ENCODE results near the gene APBA1.

Gene APBA1

GRCh38 chr9:69620731-69621130, 51.4 kb downstream of the APBA1 start:
- TF ChIP-seq CTCF (IDR thresholded peaks at IDR 0.05), result no peak

- no peak for TF ChIP-seq CTCF (IDR thresholded peaks at IDR 0.05)
Measured at GRCh38 chr9:69619233-69619632, 52.9 kb downstream of the APBA1 start.

GRCh38 chr9:69617006-69617405, 55.2 kb downstream of the APBA1 start:
- TF ChIP-seq CTCF (IDR thresholded peaks at IDR 0.05), result no peak

DNA sequence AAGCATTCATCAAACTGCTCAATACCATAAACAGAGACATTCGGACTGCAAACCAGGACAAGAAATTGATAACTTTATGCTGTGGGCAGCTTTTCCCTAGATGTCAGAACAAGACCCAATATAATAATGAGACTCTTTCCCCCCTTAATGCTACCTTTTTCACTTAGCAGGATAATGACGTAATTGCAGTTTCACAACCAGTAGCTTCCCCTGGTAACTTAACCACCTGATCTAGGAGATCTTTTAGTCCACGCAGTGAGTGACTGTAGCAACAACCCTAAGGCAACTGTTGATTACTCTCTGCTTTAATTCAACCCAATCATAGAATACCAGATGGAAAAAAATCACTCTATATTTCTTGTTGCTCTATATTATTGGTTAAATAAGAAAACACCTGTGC, 56.3 kb downstream of the APBA1 start:
- no peak for TF ChIP-seq CTCF (IDR thresholded peaks at IDR 0.05)

- TF ChIP-seq CTCF (IDR thresholded peaks at IDR 0.05), result no peak
Measured at GRCh38 chr9:69611221-69611620, 61.0 kb downstream of the APBA1 start.

- no peak for TF ChIP-seq CTCF (IDR thresholded peaks at IDR 0.05)
Measured at GRCh38 chr9:69609156-69609555, 63.0 kb downstream of the APBA1 start.

- TF ChIP-seq CTCF (IDR thresholded peaks at IDR 0.05), result no peak
Measured at GRCh38 chr9:69606089-69606488, 66.1 kb downstream of the APBA1 start.

DNA sequence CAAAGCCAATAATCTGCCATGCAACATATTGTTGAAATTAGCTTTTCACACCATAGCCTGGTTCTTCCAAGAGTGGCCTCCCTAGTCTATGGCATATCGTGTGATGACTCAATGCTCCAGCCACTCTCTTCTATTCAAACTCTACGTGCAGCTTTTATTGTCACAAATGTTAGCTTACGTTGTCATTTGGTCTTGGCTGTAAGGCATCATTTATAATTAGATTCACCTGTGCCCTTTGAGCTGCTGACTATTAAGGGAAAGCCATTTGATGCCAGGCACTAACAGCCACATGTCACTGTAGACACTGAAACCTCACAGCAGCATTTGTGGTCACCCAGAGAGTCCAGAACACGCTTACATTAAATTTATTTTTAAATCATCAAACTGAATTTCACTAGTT, 66.8 kb downstream of the APBA1 start:
- no peak for TF ChIP-seq CTCF (IDR thresholded peaks at IDR 0.05)
